Ishikawa (cell line): ENCODE results near the gene PRSS38.

Experiments used
- CREB1 ChIP-seq: IDR thresholded peaks from 2 replicates; pipeline ENCODE4 v1.6.1; 2012; ENCODE audit warnings: low read depth
- TAF1 ChIP-seq: IDR thresholded peaks from 2 replicates; pipeline ENCODE4 v1.6.1; 2012; ENCODE audit warnings: low read depth, mild to moderate bottlenecking
- TCF12 ChIP-seq: IDR thresholded peaks from 2 replicates; pipeline ENCODE4 v1.6.1; 2012; ENCODE audit warnings: low read depth
- YY1 ChIP-seq: IDR thresholded peaks from 2 replicates; pipeline ENCODE4 v1.6.1; 2012; ENCODE audit warnings: low read depth
- TF ChIP-seq, protein P1 (sequence below): IDR thresholded peaks from 2 replicates; pipeline ENCODE4 v1.6.1; 2012; ENCODE audit warnings: low read depth, mild to moderate bottlenecking

DNA sequence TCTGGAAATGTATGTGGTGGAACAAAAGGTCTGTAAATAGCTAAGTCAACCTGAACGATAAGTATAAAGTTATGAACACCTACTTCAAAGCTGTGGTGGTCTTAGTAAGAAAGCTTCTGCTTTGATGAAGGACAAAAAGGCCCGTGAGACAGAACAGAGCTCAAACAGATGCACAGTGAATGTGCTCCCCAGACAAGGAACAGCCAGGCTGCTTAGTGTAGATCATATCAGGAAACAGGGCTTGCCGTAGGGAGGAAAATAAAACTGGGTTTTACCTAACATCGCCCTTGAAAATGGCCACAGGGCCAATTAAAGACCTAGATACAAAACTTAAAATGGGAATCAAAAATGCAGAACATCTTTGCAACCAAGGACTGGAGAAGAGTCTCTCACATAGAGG, 40.2 kb downstream of the PRSS38 start:
- TF ChIP-seq YY1 (no peak), CREB1 (no peak), TCF12 (no peak), TAF1 (no peak)
- TF ChIP-seq, protein P1, sequence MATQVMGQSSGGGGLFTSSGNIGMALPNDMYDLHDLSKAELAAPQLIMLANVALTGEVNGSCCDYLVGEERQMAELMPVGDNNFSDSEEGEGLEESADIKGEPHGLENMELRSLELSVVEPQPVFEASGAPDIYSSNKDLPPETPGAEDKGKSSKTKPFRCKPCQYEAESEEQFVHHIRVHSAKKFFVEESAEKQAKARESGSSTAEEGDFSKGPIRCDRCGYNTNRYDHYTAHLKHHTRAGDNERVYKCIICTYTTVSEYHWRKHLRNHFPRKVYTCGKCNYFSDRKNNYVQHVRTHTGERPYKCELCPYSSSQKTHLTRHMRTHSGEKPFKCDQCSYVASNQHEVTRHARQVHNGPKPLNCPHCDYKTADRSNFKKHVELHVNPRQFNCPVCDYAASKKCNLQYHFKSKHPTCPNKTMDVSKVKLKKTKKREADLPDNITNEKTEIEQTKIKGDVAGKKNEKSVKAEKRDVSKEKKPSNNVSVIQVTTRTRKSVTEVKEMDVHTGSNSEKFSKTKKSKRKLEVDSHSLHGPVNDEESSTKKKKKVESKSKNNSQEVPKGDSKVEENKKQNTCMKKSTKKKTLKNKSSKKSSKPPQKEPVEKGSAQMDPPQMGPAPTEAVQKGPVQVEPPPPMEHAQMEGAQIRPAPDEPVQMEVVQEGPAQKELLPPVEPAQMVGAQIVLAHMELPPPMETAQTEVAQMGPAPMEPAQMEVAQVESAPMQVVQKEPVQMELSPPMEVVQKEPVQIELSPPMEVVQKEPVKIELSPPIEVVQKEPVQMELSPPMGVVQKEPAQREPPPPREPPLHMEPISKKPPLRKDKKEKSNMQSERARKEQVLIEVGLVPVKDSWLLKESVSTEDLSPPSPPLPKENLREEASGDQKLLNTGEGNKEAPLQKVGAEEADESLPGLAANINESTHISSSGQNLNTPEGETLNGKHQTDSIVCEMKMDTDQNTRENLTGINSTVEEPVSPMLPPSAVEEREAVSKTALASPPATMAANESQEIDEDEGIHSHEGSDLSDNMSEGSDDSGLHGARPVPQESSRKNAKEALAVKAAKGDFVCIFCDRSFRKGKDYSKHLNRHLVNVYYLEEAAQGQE = no peak
